Chondrocyte (in vitro differentiated cells): ENCODE measurements around the gene KAT14. TPM values are rescaled to one million over a fixed set of nuclear protein-coding genes. Genes with fewer than 3 reads are reported as not detected.
"Not testable (repeated sequence)": the region's sequence is repeated elsewhere in the genome, so short reads cannot be mapped to it uniquely, and the experiment has no call there.

ENCODE experiments used
- DNase-seq: peaks from one replicate; pipeline ENCODE4 v3.0.0; 2021; ENCODE audit warnings: mixed read lengths, low spot score
- H3K27ac Mint-ChIP-seq: one replicate; pipeline ENCODE4 v1.8.0; 2021; ENCODE audit warnings: mild to moderate bottlenecking, moderate library complexity, mixed read lengths; ENCODE audit not compliant: unreplicated experiment
- H3K27me3 Mint-ChIP-seq: 2 replicates; pipeline ENCODE4 v1.8.0; 2021; ENCODE audit warnings: low read depth, mixed read lengths
- H3K36me3 Mint-ChIP-seq: 2 replicates; pipeline ENCODE4 v1.8.0; 2021; ENCODE audit warnings: low read depth, mixed read lengths
- H3K4me1 Mint-ChIP-seq: 2 replicates; pipeline ENCODE4 v1.8.0; 2021; ENCODE audit warnings: low read depth, mild to moderate bottlenecking, mixed read lengths
- H3K4me3 Mint-ChIP-seq: one replicate; pipeline ENCODE4 v1.8.0; 2021; ENCODE audit warnings: mild to moderate bottlenecking, moderate library complexity, mixed read lengths; ENCODE audit not compliant: unreplicated experiment
- H3K9me3 Mint-ChIP-seq: 2 replicates; pipeline ENCODE4 v1.8.0; 2021; ENCODE audit warnings: low read depth, mixed read lengths
- CTCF ChIP-seq: fragments of 200-600 bp; sonication (generic); IDR thresholded peaks from 2 replicates; pipeline ENCODE4 v1.5.0; 2021; ENCODE audit warnings: antibody characterized with exemption, mild to moderate bottlenecking, moderate library complexity
- total RNA-seq: library from RNA; stranded (reverse); gene quantifications from 3 replicates; pipeline ENCODE4 v1.2.1, GENCODE V29; 2021

The KAT14 gene
- total RNA-seq, 1 donor from 2014 or later = 14.1 TPM

GRCh38 chr20:18190338-18191233 is 52.9 kb downstream of the KAT14 start:
- no peak for TF ChIP-seq CTCF
- Mint-ChIP-seq H3K36me3 (peaks cover 21% of the 10 kb centered on the region), H3K9me3 (no peaks in the 10 kb centered on the region), H3K4me1 (no peaks in the 10 kb centered on the region), H3K27ac (no peak overlapping the region), H3K4me3 (no peak overlapping the region), H3K27me3 (no peaks in the 10 kb centered on the region)
- no peak for DNase-seq

DNA sequence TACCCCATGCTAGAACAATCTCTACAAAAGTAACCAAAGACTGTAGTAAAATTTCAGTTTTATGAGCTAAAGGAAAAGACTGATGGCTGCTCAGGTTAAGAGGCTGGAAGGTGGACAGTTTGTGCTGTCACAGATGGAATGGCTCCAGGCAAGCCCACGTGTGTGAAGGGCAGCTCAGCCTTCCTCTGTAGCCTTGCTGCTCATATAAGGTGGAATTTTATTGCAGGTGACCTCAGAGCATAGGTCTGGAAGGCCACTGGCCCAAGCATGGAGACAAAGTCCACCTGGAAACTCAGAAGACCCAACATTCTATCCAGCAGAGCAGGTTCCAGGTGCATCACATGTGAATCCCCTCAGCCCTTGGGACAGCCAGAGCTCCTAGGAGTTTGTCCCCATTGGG is 53.6 kb downstream of the KAT14 start:
- no peak for TF ChIP-seq CTCF
- Mint-ChIP-seq H3K4me3 (no peak overlapping the region), H3K27me3 (no peaks in the 10 kb centered on the region), H3K9me3 (no peaks in the 10 kb centered on the region), H3K4me1 (no peaks in the 10 kb centered on the region), H3K27ac (no peak overlapping the region), H3K36me3 (peaks cover 18% of the 10 kb centered on the region)
- DNase-seq = no peak

- not testable (repeated sequence) for H3K27ac Mint-ChIP-seq, H3K9me3 Mint-ChIP-seq, H3K27me3 Mint-ChIP-seq, H3K4me1 Mint-ChIP-seq, H3K36me3 Mint-ChIP-seq, H3K4me3 Mint-ChIP-seq, DNase-seq
These were observed 56.8 kb downstream of the KAT14 start for GRCh38 chr20:18194461-18194860.

DNA sequence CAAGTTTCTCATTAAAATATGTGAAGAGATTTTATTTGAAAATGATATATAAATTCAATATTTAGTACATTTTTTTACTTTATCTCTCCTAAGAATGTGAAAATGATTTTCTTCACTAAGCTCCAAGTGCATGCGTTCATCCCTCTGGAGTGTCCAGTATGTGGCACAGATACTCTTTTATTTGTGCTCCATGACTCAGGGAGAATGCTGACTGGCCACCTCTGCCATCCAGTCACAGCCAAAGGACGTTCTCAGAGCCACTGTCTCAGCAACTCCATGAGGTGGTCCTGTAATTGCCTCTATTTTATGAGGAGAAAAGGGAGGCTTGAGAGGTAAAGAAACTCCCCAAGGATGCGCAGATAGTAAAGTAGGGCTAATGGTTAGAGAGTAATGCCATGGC is 58.3 kb downstream of the KAT14 start:
- H3K4me3 Mint-ChIP-seq = no peak overlapping the region
- no peak overlapping the region for H3K27ac Mint-ChIP-seq
- H3K4me1 Mint-ChIP-seq = no peaks in the 10 kb centered on the region
- TF ChIP-seq CTCF = no peak
- H3K9me3 Mint-ChIP-seq = peaks cover 2% of the 10 kb centered on the region
- H3K27me3 Mint-ChIP-seq = no peaks in the 10 kb centered on the region
- H3K36me3 Mint-ChIP-seq = peaks cover 3% of the 10 kb centered on the region
- DNase-seq = no peak

DNA sequence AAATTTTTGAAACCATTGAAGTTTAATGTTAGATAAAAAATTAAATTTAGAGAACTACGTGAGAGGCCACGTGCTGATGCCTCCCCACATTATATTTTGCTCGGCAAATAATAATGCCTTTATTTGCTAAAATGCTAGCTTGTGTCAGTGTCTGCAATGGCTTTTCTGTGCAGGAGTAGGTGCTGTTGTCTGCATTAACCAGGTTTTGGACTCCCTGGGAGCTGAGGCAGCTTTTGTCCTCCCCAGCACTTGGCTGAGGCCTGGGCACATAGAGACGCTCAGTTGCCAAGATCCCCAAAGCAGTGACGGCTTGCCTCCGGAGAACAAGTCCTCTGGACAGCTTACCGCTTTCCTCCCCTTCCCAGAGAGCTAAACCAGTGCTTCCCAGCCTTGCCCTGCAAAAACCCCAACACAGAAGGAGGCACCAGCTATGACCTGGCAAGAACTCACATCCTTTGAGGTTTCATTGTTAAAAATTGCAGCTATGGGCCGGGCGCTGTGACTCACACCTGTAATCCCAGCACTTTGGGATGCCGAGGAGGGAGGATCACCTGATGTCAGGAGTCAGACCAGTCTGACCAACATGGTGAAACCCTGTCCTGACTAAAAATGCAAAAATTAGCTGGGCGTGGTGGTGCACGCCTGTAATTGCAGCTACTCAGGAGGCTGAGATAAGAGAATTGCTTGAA is 59.9 kb downstream of the KAT14 start:
- no peak for DNase-seq
- Mint-ChIP-seq H3K36me3 (peaks cover 13% of the 10 kb centered on the region), H3K9me3 (peaks cover 17% of the 10 kb centered on the region), H3K4me3 (no peak overlapping the region), H3K27ac (no peak overlapping the region), H3K27me3 (no peaks in the 10 kb centered on the region), H3K4me1 (no peaks in the 10 kb centered on the region)
- no peak for TF ChIP-seq CTCF
